NB4 (cell line): Measurements from ENCODE around the gene DPF3.
"Not testable (repeated sequence)": the region's sequence is repeated elsewhere in the genome, so short reads cannot be mapped to it uniquely, and the experiment has no call there.

Source experiments
- DNase-seq: peaks from one replicate; pipeline ENCODE4 v3.0.0; 2010; ENCODE audit warnings: low read depth
- H3K4me3 ChIP-seq: one replicate; pipeline ENCODE4 v1.5.1; 2011; ENCODE audit warnings: mild to moderate bottlenecking, low read depth, low read length, moderate library complexity
- CTCF ChIP-seq: IDR thresholded peaks from one replicate; pipeline ENCODE4 v1.5.1; 2012; ENCODE audit warnings: low read depth, low read length
- MAX ChIP-seq: IDR thresholded peaks from 2 replicates; pipeline ENCODE4 v1.6.1; 2011; ENCODE audit warnings: low read depth, low read length
- MYC ChIP-seq: IDR thresholded peaks from 2 replicates; pipeline ENCODE4 v1.6.1; 2011; ENCODE audit warnings: low read depth, low read length
- POLR2A ChIP-seq: IDR thresholded peaks from 2 replicates; pipeline ENCODE4 v1.6.1; 2011; ENCODE audit warnings: mild to moderate bottlenecking; ENCODE audit not compliant: insufficient read length; ENCODE audit errors: extremely low read depth

The DPF3 gene

GRCh38 chr14:72754949-72755348 lies 139.0 kb downstream of the DPF3 start:
- TF ChIP-seq POLR2A = no peak
- TF ChIP-seq CTCF = no peak
- no peak for TF ChIP-seq MAX
- no peak for TF ChIP-seq MYC
- no peak for DNase-seq
- no peak overlapping the region for H3K4me3 ChIP-seq

- TF ChIP-seq POLR2A = no peak
- no peak for TF ChIP-seq MAX
- no peak for TF ChIP-seq MYC
- no peak for TF ChIP-seq CTCF
- H3K4me3 ChIP-seq = no peak overlapping the region
- DNase-seq = no peak
These were observed 140.0 kb downstream of the DPF3 start for GRCh38 chr14:72753879-72754400.

GRCh38 chr14:72753044-72753710 lies 140.7 kb downstream of the DPF3 start:
- TF ChIP-seq CTCF (no peak), MYC (no peak), MAX (no peak), POLR2A (no peak)
- DNase-seq = no peak
- H3K4me3 ChIP-seq = no peak overlapping the region

- no peak for TF ChIP-seq POLR2A
- no peak for TF ChIP-seq CTCF
- no peak for TF ChIP-seq MAX
- TF ChIP-seq MYC = no peak
- H3K4me3 ChIP-seq = no peak overlapping the region
- DNase-seq = peak; percentile 4
These were observed 141.9 kb downstream of the DPF3 start for GRCh38 chr14:72752034-72752412.

GRCh38 chr14:72751276-72752033 lies 142.4 kb downstream of the DPF3 start:
- TF ChIP-seq MAX = no peak
- TF ChIP-seq MYC = no peak
- no peak for TF ChIP-seq POLR2A
- no peak for TF ChIP-seq CTCF
- DNase-seq = no peak
- H3K4me3 ChIP-seq = no peak overlapping the region

GRCh38 chr14:72748921-72749320 lies 145.0 kb downstream of the DPF3 start:
- H3K4me3 ChIP-seq, DNase-seq: not testable (repeated sequence)
